Measurements from ENCODE around the gene ELOVL1.

The ELOVL1 gene

GRCh38 chr1:43331688-43332087 lies 36.1 kb downstream of the ELOVL1 start:
- in situ Hi-C loops (cut with HindIII; ENCODE audit: low sequenced_read_pairs): no loop called here

- in situ Hi-C loops (cut with HindIII; ENCODE audit: low sequenced_read_pairs): no loop called here
Observed at GRCh38 chr1:43329995-43330751, 37.6 kb downstream of the ELOVL1 start.

- in situ Hi-C loops (cut with HindIII; ENCODE audit: low sequenced_read_pairs): no loop called here
Observed at GRCh38 chr1:43327549-43328292, 40.1 kb downstream of the ELOVL1 start.

GRCh38 chr1:43325381-43325780 lies 42.4 kb downstream of the ELOVL1 start:
- in situ Hi-C loops (cut with HindIII; ENCODE audit: low sequenced_read_pairs): no loop called here

GRCh38 chr1:43324810-43325209 lies 43.0 kb downstream of the ELOVL1 start:
- in situ Hi-C loops (cut with HindIII; ENCODE audit: low sequenced_read_pairs): no loop called here

- in situ Hi-C loops (cut with HindIII; ENCODE audit: low sequenced_read_pairs): no loop called here
Observed at GRCh38 chr1:43322506-43322905, 45.3 kb downstream of the ELOVL1 start.

GRCh38 chr1:43321331-43321891 lies 46.4 kb downstream of the ELOVL1 start:
- in situ Hi-C loops (cut with HindIII; ENCODE audit: low sequenced_read_pairs): no loop called here

GRCh38 chr1:43319766-43320165 lies 48.0 kb downstream of the ELOVL1 start:
- in situ Hi-C loops (cut with HindIII; ENCODE audit: low sequenced_read_pairs): no loop called here

GRCh38 chr1:43319288-43319687 lies 48.5 kb downstream of the ELOVL1 start:
- in situ Hi-C loops (cut with HindIII; ENCODE audit: low sequenced_read_pairs): no loop called here

GRCh38 chr1:43318831-43319230 lies 49.0 kb downstream of the ELOVL1 start:
- in situ Hi-C loops (cut with HindIII; ENCODE audit: low sequenced_read_pairs): no loop called here

GRCh38 chr1:43317817-43318471 lies 49.9 kb downstream of the ELOVL1 start:
- in situ Hi-C loops (cut with HindIII; ENCODE audit: low sequenced_read_pairs): no loop called here

- in situ Hi-C loops (cut with HindIII; ENCODE audit: low sequenced_read_pairs): no loop called here
Observed at GRCh38 chr1:43316738-43317520, 50.9 kb downstream of the ELOVL1 start.

GRCh38 chr1:43315963-43316737 lies 51.7 kb downstream of the ELOVL1 start:
- in situ Hi-C loops (cut with HindIII; ENCODE audit: low sequenced_read_pairs): no loop called here

- in situ Hi-C loops (cut with HindIII; ENCODE audit: low sequenced_read_pairs): no loop called here
Observed at GRCh38 chr1:43315481-43315880, 52.3 kb downstream of the ELOVL1 start.

GRCh38 chr1:43314233-43314632 lies 53.6 kb downstream of the ELOVL1 start:
- in situ Hi-C loops (cut with HindIII; ENCODE audit: low sequenced_read_pairs): no loop called here

GRCh38 chr1:43313771-43314170 lies 54.0 kb downstream of the ELOVL1 start:
- in situ Hi-C loops (cut with HindIII; ENCODE audit: low sequenced_read_pairs): no loop called here
